GM18508 (cell line): ENCODE data around the gene LAMA2.

Experiments
- ATAC-seq: cut with Tn5 transposase; IDR thresholded peaks from one replicate; pipeline ENCODE4 v1.9.1; 2021; ENCODE audit warnings: moderate number of reproducible peaks; ENCODE audit not compliant: insufficient read depth, unreplicated experiment

Gene LAMA2

GRCh38 chr6:129284225-129284624, 401.3 kb downstream of the LAMA2 start:
- no peak for ATAC-seq

- ATAC-seq: no peak
Observed at GRCh38 chr6:129287231-129288177, 404.6 kb downstream of the LAMA2 start.

- ATAC-seq: no peak
Observed at GRCh38 chr6:129289442-129289841, 406.5 kb downstream of the LAMA2 start.

- ATAC-seq: no peak
Observed at GRCh38 chr6:129292836-129293235, 409.9 kb downstream of the LAMA2 start.

GRCh38 chr6:129297592-129297991, 414.7 kb downstream of the LAMA2 start:
- no peak for ATAC-seq

GRCh38 chr6:129302671-129303070, 419.7 kb downstream of the LAMA2 start:
- ATAC-seq: no peak

- no peak for ATAC-seq
Observed at GRCh38 chr6:129306826-129307225, 423.9 kb downstream of the LAMA2 start.

GRCh38 chr6:129307845-129308244, 424.9 kb downstream of the LAMA2 start:
- ATAC-seq: no peak

GRCh38 chr6:129309154-129309553, 426.2 kb downstream of the LAMA2 start:
- ATAC-seq: no peak

- no peak for ATAC-seq
Observed at GRCh38 chr6:129312880-129313279, 429.9 kb downstream of the LAMA2 start.

- ATAC-seq: no peak
Observed at GRCh38 chr6:129314575-129314974, 431.6 kb downstream of the LAMA2 start.

- ATAC-seq: no peak
Observed at GRCh38 chr6:129317931-129318820, 435.2 kb downstream of the LAMA2 start.

- ATAC-seq: no peak
Observed at GRCh38 chr6:129320892-129321291, 438.0 kb downstream of the LAMA2 start.

GRCh38 chr6:129321303-129321702, 438.4 kb downstream of the LAMA2 start:
- no peak for ATAC-seq

GRCh38 chr6:129324345-129324744, 441.4 kb downstream of the LAMA2 start:
- no peak for ATAC-seq

GRCh38 chr6:129329678-129330077, 446.7 kb downstream of the LAMA2 start:
- ATAC-seq: no peak

- no peak for ATAC-seq
Observed at GRCh38 chr6:129331450-129332138, 448.7 kb downstream of the LAMA2 start.

GRCh38 chr6:129335792-129336191, 452.9 kb downstream of the LAMA2 start:
- no peak for ATAC-seq

- no peak for ATAC-seq
Observed at GRCh38 chr6:129338683-129339082, 455.7 kb downstream of the LAMA2 start.

GRCh38 chr6:129340983-129341382, 458.0 kb downstream of the LAMA2 start:
- no peak for ATAC-seq
